ENCODE measurements around the gene PIRT. TPM values are rescaled to one million over a fixed set of nuclear protein-coding genes. Genes with fewer than 3 reads are reported as not detected.
"Not testable (repeated sequence)": the region's sequence is repeated elsewhere in the genome, so short reads cannot be mapped to it uniquely, and the experiment has no call there.

PIRT gene
- total RNA-seq = not detected

DNA sequence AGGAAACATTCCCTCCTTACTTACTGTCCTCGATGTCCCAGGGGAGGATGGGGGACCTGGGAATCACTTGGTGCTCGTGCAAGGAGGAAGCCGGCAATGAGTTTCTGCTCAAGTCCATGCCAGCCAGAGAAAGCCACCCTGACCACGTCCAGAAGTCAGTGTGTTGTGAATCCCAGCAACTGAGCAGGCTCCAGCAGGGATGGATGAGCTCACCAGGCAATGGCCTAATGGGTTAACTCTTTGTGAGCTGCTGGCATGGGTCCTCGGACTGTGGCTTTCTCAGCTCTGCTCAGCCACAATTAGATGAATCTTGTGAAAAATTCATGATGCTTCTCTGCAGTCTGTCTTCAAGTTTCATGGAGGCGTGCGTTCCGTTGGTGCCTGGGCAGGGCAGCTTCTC, at the start of gene PIRT:
Gene PIRT, minus strand, starts transcription at position 167 of the 400 bp plus-strand sequence. CDS start 12,442 bp downstream, outside the sequence.
- DNase-seq (no peak), ATAC-seq (ENCODE audit: low read depth) (no peak)
- H3K36me3 Mint-ChIP-seq = no peaks in the 10 kb centered on the region
- no peak within 1 kb of the TSS for H3K27ac Mint-ChIP-seq
- H3K4me3 Mint-ChIP-seq = no peak within 1 kb of the TSS
- H3K9me3 Mint-ChIP-seq = no peaks in the 10 kb centered on the region
- H3K27me3 Mint-ChIP-seq = no peaks in the 10 kb centered on the region
- POLR2A ChIA-PET = no interaction called here
- no peaks in the 10 kb centered on the region for H3K4me1 Mint-ChIP-seq

- no peak for DNase-seq
- no peak for ATAC-seq (ENCODE audit: low read depth)
- Mint-ChIP-seq H3K27me3 (peaks cover 2% of the 10 kb centered on the region), H3K36me3 (no peaks in the 10 kb centered on the region), H3K4me1 (no peaks in the 10 kb centered on the region), H3K4me3 (no peak overlapping the region), H3K27ac (no peak overlapping the region), H3K9me3 (no peaks in the 10 kb centered on the region)
- POLR2A ChIA-PET = no interaction called here
Measured at GRCh38 chr17:10881959-10882358, 44.1 kb upstream of the PIRT start.

GRCh38 chr17:10879190-10879836, 41.4 kb upstream of the PIRT start:
- no peak overlapping the region for H3K4me3 Mint-ChIP-seq
- no peak for DNase-seq
- POLR2A ChIA-PET = no interaction called here
- H3K36me3 Mint-ChIP-seq = no peaks in the 10 kb centered on the region
- peaks cover 1% of the 10 kb centered on the region for H3K4me1 Mint-ChIP-seq
- ATAC-seq (ENCODE audit: low read depth) = no peak
- H3K27ac Mint-ChIP-seq = no peak overlapping the region
- no peaks in the 10 kb centered on the region for H3K9me3 Mint-ChIP-seq
- H3K27me3 Mint-ChIP-seq = no peaks in the 10 kb centered on the region

DNA sequence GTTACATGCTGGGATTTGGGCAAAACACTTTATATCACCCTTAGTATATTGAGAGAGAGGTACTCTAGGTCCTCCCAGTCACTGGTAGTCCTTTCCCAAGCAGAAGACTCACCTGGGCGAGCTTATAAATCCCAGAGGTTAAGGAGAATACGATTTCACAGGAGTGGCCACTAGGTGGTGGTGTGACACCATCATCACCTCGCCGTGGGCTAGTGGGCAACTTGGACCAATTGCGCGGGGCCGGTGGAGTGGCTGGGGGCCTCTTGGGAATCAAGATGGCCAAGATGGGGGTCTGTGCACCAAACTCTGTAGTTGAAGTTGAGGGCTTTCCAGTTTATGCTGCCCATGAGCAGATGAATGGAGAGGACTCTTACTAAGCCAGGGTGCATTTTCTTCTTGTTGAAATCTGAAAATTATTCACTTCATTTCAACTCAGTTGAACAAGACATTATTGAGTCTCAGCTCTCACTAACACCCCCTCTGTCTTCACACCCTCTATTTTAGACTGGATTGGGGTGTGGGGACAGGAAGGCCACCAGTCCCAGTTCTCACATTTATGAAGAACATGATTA, 38.2 kb upstream of the PIRT start:
- no peaks in the 10 kb centered on the region for H3K27me3 Mint-ChIP-seq
- no peak overlapping the region for H3K4me3 Mint-ChIP-seq
- H3K4me1 Mint-ChIP-seq = peaks cover 1% of the 10 kb centered on the region
- ATAC-seq (ENCODE audit: low read depth) = no peak
- no peak overlapping the region for H3K27ac Mint-ChIP-seq
- POLR2A ChIA-PET = no interaction called here
- DNase-seq = peak; percentile 28
- H3K36me3 Mint-ChIP-seq = no peaks in the 10 kb centered on the region
- H3K9me3 Mint-ChIP-seq = no peaks in the 10 kb centered on the region

GRCh38 chr17:10875430-10875851, 37.6 kb upstream of the PIRT start:
- Mint-ChIP-seq H3K27me3 (no peaks in the 10 kb centered on the region), H3K9me3 (no peaks in the 10 kb centered on the region), H3K4me3 (no peak overlapping the region), H3K4me1 (peaks cover 1% of the 10 kb centered on the region), H3K27ac (no peak overlapping the region), H3K36me3 (no peaks in the 10 kb centered on the region)
- POLR2A ChIA-PET = no interaction called here
- DNase-seq = peak; percentile 32
- ATAC-seq (ENCODE audit: low read depth) = no peak

DNA sequence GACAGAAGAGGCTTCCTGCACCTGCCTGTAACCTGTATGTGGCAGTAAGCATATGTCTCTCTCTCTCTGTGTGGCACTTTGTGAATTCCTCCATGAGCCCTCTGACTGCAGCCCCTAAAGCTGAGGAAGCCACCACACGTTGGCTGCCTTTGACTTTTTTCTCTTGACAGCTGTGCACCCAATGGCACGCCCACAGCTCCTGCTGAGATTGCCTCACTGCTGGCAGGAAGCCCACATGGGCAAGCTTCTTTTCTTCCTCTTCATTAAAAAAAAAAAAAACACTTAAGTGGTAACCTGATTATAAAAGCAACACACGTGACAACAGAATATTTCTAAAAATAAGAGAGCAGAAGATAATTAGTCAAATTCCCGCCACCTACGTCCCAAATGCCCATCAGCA, 34.0 kb upstream of the PIRT start:
- H3K4me3 Mint-ChIP-seq = no peak overlapping the region
- no peaks in the 10 kb centered on the region for H3K27me3 Mint-ChIP-seq
- no peak for DNase-seq
- no peaks in the 10 kb centered on the region for H3K36me3 Mint-ChIP-seq
- POLR2A ChIA-PET = no interaction called here
- peaks cover 1% of the 10 kb centered on the region for H3K4me1 Mint-ChIP-seq
- no peak overlapping the region for H3K27ac Mint-ChIP-seq
- ATAC-seq (ENCODE audit: low read depth) = no peak
- H3K9me3 Mint-ChIP-seq = peaks cover 4% of the 10 kb centered on the region

GRCh38 chr17:10870336-10871050, 32.6 kb upstream of the PIRT start:
- Mint-ChIP-seq H3K4me3 (no peak overlapping the region), H3K36me3 (no peaks in the 10 kb centered on the region), H3K27ac (no peak overlapping the region), H3K4me1 (no peaks in the 10 kb centered on the region), H3K27me3 (no peaks in the 10 kb centered on the region), H3K9me3 (peaks cover 4% of the 10 kb centered on the region)
- DNase-seq (no peak), ATAC-seq (ENCODE audit: low read depth) (no peak)
- POLR2A ChIA-PET = no interaction called here

DNA sequence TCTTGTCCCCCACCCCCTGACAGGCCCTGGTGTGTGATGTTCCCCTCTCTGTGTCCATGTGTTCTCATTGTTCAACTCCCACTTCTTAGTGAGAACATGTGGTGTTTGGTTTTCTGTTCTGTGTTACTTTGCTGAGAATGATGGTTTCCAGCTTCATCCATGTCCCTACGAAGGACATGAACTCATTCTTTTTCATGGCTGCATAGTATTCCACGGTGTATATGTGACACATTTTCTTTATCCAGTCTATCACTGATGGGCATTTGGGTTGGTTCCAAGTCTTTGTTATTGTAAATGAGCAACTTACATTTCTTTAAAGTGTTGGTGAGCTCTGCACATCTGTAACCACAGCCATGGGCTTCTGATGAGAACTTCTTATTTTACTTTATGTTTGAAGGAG, 30.9 kb upstream of the PIRT start:
- not testable (repeated sequence) for H3K27me3 Mint-ChIP-seq

GRCh38 chr17:10859051-10859450, 21.2 kb upstream of the PIRT start:
- H3K4me3 Mint-ChIP-seq = no peak overlapping the region
- peaks cover 5% of the 10 kb centered on the region for H3K9me3 Mint-ChIP-seq
- POLR2A ChIA-PET = no interaction called here
- ATAC-seq (ENCODE audit: low read depth) = no peak
- H3K4me1 Mint-ChIP-seq = no peaks in the 10 kb centered on the region
- H3K27me3 Mint-ChIP-seq = no peaks in the 10 kb centered on the region
- no peak for DNase-seq
- H3K27ac Mint-ChIP-seq = no peak overlapping the region
- no peaks in the 10 kb centered on the region for H3K36me3 Mint-ChIP-seq

More for the DNA sequence above, 30.9 kb upstream of the PIRT start:
- H3K36me3 Mint-ChIP-seq; DNase-seq; H3K4me1 Mint-ChIP-seq; POLR2A ChIA-PET; ATAC-seq (ENCODE audit: low read depth); H3K27ac Mint-ChIP-seq; H3K4me3 Mint-ChIP-seq; H3K9me3 Mint-ChIP-seq: not testable (repeated sequence)

GRCh38 chr17:10857976-10858375, 20.1 kb upstream of the PIRT start:
- Mint-ChIP-seq H3K4me1 (no peaks in the 10 kb centered on the region), H3K27me3 (no peaks in the 10 kb centered on the region), H3K36me3 (no peaks in the 10 kb centered on the region), H3K27ac (no peak overlapping the region), H3K9me3 (peaks cover 5% of the 10 kb centered on the region), H3K4me3 (no peak overlapping the region)
- no peak for DNase-seq
- POLR2A ChIA-PET = no interaction called here
- no peak for ATAC-seq (ENCODE audit: low read depth)

GRCh38 chr17:10846636-10847035, 8.7 kb upstream of the PIRT start:
- POLR2A ChIA-PET; ATAC-seq (ENCODE audit: low read depth); DNase-seq; H3K4me3 Mint-ChIP-seq; H3K27ac Mint-ChIP-seq; H3K9me3 Mint-ChIP-seq; H3K36me3 Mint-ChIP-seq; H3K27me3 Mint-ChIP-seq; H3K4me1 Mint-ChIP-seq: not testable (repeated sequence)

GRCh38 chr17:10845388-10845751, 7.5 kb upstream of the PIRT start:
- Mint-ChIP-seq H3K27me3 (peaks cover 6% of the 10 kb centered on the region), H3K27ac (no peak overlapping the region), H3K36me3 (no peaks in the 10 kb centered on the region), H3K9me3 (no peaks in the 10 kb centered on the region), H3K4me1 (peaks cover 6% of the 10 kb centered on the region), H3K4me3 (peak overlapping the region; percentile 84)
- no peak for ATAC-seq (ENCODE audit: low read depth)
- POLR2A ChIA-PET = interaction anchor here (0.6 kb wide), 1 partner anchor 139 kb away, joined by 3 read pairs; no protein-coding TSS in a partner anchor
- DNase-seq = no peak

DNA sequence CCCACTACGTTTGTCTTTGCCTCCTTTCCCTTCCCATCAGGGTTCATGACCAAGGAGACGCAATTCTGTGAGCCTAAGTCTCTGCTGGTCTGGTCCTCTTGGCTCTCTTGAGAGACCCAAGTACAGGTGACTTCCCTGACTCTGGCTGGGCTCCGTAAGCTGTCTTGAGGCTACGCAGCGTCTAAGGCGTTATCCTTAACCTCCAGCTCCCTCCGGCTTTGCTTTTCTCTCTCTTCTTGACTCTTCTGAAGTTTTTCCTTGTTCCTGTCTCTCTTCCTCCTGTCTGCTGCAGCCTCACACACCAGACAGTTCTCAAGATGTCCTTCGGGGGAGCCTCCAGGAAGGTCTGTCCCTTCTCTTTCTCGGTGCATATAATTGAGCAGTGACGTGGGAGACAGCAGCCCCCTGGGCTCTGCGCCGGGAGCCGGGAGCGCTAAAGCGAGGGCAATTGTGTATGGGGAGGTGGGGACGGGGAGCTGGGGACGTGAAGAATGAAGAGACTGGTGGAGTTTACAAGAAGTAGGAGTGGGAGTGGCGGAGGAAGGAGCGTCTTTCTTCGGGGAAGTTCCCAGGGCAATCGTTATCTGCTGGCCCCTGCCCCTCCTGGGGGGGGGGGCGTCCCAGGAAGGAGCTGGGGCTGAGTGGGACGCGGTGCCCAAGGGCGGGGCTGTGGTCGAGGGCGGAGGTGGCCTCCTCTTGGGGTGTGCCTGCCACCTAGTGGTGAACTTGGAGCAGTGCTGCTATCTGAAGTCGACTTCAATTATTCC, 6.9 kb upstream of the PIRT start:
- ATAC-seq (ENCODE audit: low read depth) (peak; percentile 94), DNase-seq (peak; percentile 66)
- Mint-ChIP-seq H3K27me3 (peaks cover 6% of the 10 kb centered on the region), H3K27ac (peak overlapping the region; percentile 35), H3K4me3 (peak overlapping the region; percentile 84), H3K36me3 (no peaks in the 10 kb centered on the region), H3K9me3 (no peaks in the 10 kb centered on the region), H3K4me1 (peaks cover 6% of the 10 kb centered on the region)
- POLR2A ChIA-PET = no interaction called here

Data from activated naive CD8-positive, alpha-beta T cell treated with anti-CD3 and anti-CD28 coated beads, Interleukin-2, amount 10 ng/mL, durations not matched to agents 7 days and 5 days (primary cell).